Neural cell (in vitro differentiated cells): Measurements from ENCODE around the gene ST6GALNAC1. TPM values are rescaled to one million over a fixed set of nuclear protein-coding genes. Genes with fewer than 3 reads are reported as not detected.

ENCODE experiments used
- H2AFZ ChIP-seq: fragments of 200-600, 300-800 bp; sonication (generic), shearing (Covaris generic); 2 replicates; pipeline ENCODE4 v1.6.0; 2014; ENCODE audit warnings: low read depth, mild to moderate bottlenecking, antibody characterized with exemption, low read length, moderate library complexity
- H3F3A ChIP-seq: fragments of 200-600 bp; shearing (Covaris generic); 2 replicates; pipeline ENCODE4 v1.6.1; 2016; ENCODE audit warnings: mild to moderate bottlenecking, moderate library complexity, mixed read lengths, antibody characterized with exemption, low read length; ENCODE audit not compliant: insufficient read depth, poor library complexity, severe bottlenecking
- H3K27ac ChIP-seq: fragments of 200-600, 300-800 bp; sonication (generic), shearing (Covaris generic); 2 replicates; pipeline ENCODE4 v1.5.1; 2014; ENCODE audit warnings: mild to moderate bottlenecking, low read length, moderate library complexity
- H3K27me3 ChIP-seq: fragments of 300-800, 200-600 bp; sonication (generic), shearing (Covaris generic); 2 replicates; pipeline ENCODE4 v1.6.0; 2014; ENCODE audit warnings: mild to moderate bottlenecking, low read depth, low read length, moderate library complexity; ENCODE audit not compliant: insufficient read depth
- H3K36me3 ChIP-seq: fragments of 300-800, 200-600 bp; sonication (generic), shearing (Covaris generic); 2 replicates; pipeline ENCODE4 v1.5.1; 2014; ENCODE audit warnings: mild to moderate bottlenecking, antibody characterized with exemption, low read length, moderate library complexity; ENCODE audit not compliant: insufficient read depth
- H3K4me2 ChIP-seq: fragments of 300-800, 200-600 bp; sonication (generic), shearing (Covaris generic); 2 replicates; pipeline ENCODE4 v1.6.0; 2014; ENCODE audit warnings: mild to moderate bottlenecking, low read length
- H3K4me3 ChIP-seq: fragments of 300-800, 200-600 bp; sonication (generic), shearing (Covaris generic); 2 replicates; pipeline ENCODE4 v1.5.1; 2014; ENCODE audit warnings: mild to moderate bottlenecking, low read length, moderate library complexity
- H3K79me2 ChIP-seq: fragments of 200-600 bp; shearing (Covaris generic); replicated peaks from 2 replicates; pipeline ENCODE4 v1.6.0; 2014; ENCODE audit warnings: mild to moderate bottlenecking, low read length, moderate library complexity; ENCODE audit not compliant: insufficient read depth
- H3K9ac ChIP-seq: fragments of 300-800, 200-600 bp; sonication (generic), shearing (Covaris generic); 2 replicates; pipeline ENCODE4 v1.6.1; 2016; ENCODE audit warnings: mild to moderate bottlenecking, low read length, mixed read lengths
- H3K9me2 ChIP-seq: fragments of 200-600 bp; shearing (Covaris generic); 2 replicates; pipeline ENCODE4 v1.6.1; 2016; ENCODE audit warnings: mild to moderate bottlenecking, low read length, mixed read lengths; ENCODE audit not compliant: insufficient read depth
- H3K9me3 ChIP-seq: fragments of 200-600, 300-800 bp; sonication (generic), shearing (Covaris generic); 2 replicates; pipeline ENCODE4 v1.6.1; 2016; ENCODE audit warnings: mild to moderate bottlenecking, mixed run types, low read length, moderate library complexity, mixed read lengths
- H4K20me1 ChIP-seq: fragments of 200-600 bp; shearing (Covaris generic); 2 replicates; pipeline ENCODE4 v1.6.1; 2016; ENCODE audit warnings: mild to moderate bottlenecking, mixed run types; ENCODE audit not compliant: insufficient read depth
- EP300 ChIP-seq: fragments of 450-650 bp; conservative IDR thresholded peaks from 2 replicates; pipeline ENCODE4 v1.6.1; 2014; ENCODE audit warnings: antibody characterized with exemption, mild to moderate bottlenecking, moderate library complexity; ENCODE audit not compliant: poor library complexity, severe bottlenecking
- EZH2 ChIP-seq: fragments of 200-600, 300-800 bp; shearing (Covaris generic), sonication (generic); IDR thresholded peaks from 2 replicates; pipeline ENCODE4 v1.6.1; 2014; ENCODE audit warnings: antibody characterized with exemption, low read length, borderline replicate concordance, mild to moderate bottlenecking; ENCODE audit not compliant: insufficient read depth, poor library complexity, severe bottlenecking
- MXI1 ChIP-seq: fragments of 450-650 bp; conservative IDR thresholded peaks from 2 replicates; pipeline ENCODE4 v1.6.1; 2014; ENCODE audit warnings: antibody characterized with exemption, mild to moderate bottlenecking; ENCODE audit not compliant: poor library complexity, severe bottlenecking
- POLR2AphosphoS5 ChIP-seq: IDR thresholded peaks from 2 replicates; pipeline ENCODE4 v1.6.1; 2012
- RAD21 ChIP-seq: fragments of 450-650 bp; conservative IDR thresholded peaks from 2 replicates; pipeline ENCODE4 v1.6.1; 2014; ENCODE audit warnings: antibody characterized with exemption, mild to moderate bottlenecking, moderate library complexity
- REST ChIP-seq: IDR thresholded peaks from 2 replicates; pipeline ENCODE4 v1.6.1; 2012; ENCODE audit warnings: borderline replicate concordance
- SMC3 ChIP-seq: fragments of 450-650 bp; conservative IDR thresholded peaks from 2 replicates; pipeline ENCODE4 v1.6.1; 2014; ENCODE audit warnings: antibody characterized with exemption, mild to moderate bottlenecking, moderate library complexity; ENCODE audit not compliant: poor library complexity
- TAF1 ChIP-seq: IDR thresholded peaks from 2 replicates; pipeline ENCODE4 v1.6.1; 2012; ENCODE audit warnings: low read depth
- polyA plus RNA-seq: library from polyadenylated mRNA; depleted of rRNA; stranded (reverse); fragments of >200 nt; gene quantifications from 2 replicates; pipeline ENCODE4 v1.2.3, GENCODE V29; 2014
- TF ChIP-seq, protein P1 (sequence below): fragments of 450-650 bp; IDR thresholded peaks from 2 replicates; pipeline ENCODE4 v1.5.1; 2014; ENCODE audit warnings: antibody characterized with exemption, mild to moderate bottlenecking, moderate library complexity; ENCODE audit not compliant: poor library complexity, severe bottlenecking

ST6GALNAC1 gene
- polyA plus RNA-seq, 1 donor from 2014 or later: not detected

DNA sequence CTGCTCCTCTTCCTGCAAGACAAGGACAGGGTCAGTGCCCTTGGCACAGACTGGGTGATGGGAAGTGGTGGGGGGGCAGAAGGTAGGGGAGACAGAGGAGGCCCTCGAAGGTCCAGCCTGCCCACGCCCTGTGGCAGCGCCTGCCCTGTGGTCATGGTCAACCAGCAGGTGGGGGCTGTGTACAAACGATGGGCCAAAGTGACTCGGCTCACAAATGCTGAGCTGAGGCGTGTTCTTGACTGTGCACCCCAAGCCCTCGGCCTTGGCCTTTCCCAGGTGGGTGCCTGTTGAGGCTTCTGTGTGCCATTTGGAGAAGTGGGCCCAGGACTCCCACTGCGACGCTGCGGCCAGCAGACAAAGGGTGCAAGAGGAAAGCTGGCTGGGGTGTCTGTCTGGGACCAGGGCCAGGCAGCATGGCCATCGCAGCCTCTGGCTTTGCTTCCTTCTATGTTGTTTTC, 44.6 kb upstream of the ST6GALNAC1 start:
- Histone ChIP-seq H3F3A (no peaks in the 10 kb centered on the region), H3K9ac (no peak overlapping the region), H3K9me3 (no peaks in the 10 kb centered on the region), H4K20me1 (no peaks in the 10 kb centered on the region), H3K79me2 (no peaks in the 10 kb centered on the region), H2AFZ (no peak overlapping the region), H3K9me2 (no peaks in the 10 kb centered on the region), H3K4me3 (no peak overlapping the region), H3K36me3 (no peaks in the 10 kb centered on the region), H3K4me2 (no peak overlapping the region), H3K27me3 (no peaks in the 10 kb centered on the region), H3K27ac (no peak overlapping the region)
- TF ChIP-seq REST: no peak
- no peak for TF ChIP-seq MXI1
- no peak for TF ChIP-seq EP300
- no peak for TF ChIP-seq EZH2
- TF ChIP-seq, protein P1, sequence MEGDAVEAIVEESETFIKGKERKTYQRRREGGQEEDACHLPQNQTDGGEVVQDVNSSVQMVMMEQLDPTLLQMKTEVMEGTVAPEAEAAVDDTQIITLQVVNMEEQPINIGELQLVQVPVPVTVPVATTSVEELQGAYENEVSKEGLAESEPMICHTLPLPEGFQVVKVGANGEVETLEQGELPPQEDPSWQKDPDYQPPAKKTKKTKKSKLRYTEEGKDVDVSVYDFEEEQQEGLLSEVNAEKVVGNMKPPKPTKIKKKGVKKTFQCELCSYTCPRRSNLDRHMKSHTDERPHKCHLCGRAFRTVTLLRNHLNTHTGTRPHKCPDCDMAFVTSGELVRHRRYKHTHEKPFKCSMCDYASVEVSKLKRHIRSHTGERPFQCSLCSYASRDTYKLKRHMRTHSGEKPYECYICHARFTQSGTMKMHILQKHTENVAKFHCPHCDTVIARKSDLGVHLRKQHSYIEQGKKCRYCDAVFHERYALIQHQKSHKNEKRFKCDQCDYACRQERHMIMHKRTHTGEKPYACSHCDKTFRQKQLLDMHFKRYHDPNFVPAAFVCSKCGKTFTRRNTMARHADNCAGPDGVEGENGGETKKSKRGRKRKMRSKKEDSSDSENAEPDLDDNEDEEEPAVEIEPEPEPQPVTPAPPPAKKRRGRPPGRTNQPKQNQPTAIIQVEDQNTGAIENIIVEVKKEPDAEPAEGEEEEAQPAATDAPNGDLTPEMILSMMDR: no peak
- TF ChIP-seq POLR2AphosphoS5: no peak
- TF ChIP-seq SMC3: no peak
- no peak for TF ChIP-seq TAF1
- no peak for TF ChIP-seq RAD21

- Histone ChIP-seq H3K4me2 (no peak overlapping the region), H2AFZ (no peak overlapping the region), H3K9me2 (no peaks in the 10 kb centered on the region), H3F3A (no peaks in the 10 kb centered on the region), H4K20me1 (no peaks in the 10 kb centered on the region), H3K27me3 (no peaks in the 10 kb centered on the region), H3K9me3 (no peaks in the 10 kb centered on the region), H3K36me3 (no peaks in the 10 kb centered on the region), H3K27ac (peak overlapping the region; percentile 52), H3K9ac (peak overlapping the region; percentile 25), H3K79me2 (no peaks in the 10 kb centered on the region), H3K4me3 (no peak overlapping the region)
- TF ChIP-seq TAF1: no peak
- no peak for TF ChIP-seq EP300
- TF ChIP-seq MXI1: no peak
- no peak for TF ChIP-seq REST
- TF ChIP-seq SMC3: no peak
- TF ChIP-seq, protein P1: no peak
- TF ChIP-seq RAD21: no peak
- no peak for TF ChIP-seq POLR2AphosphoS5
- TF ChIP-seq EZH2: no peak
Measured at GRCh38 chr17:76687298-76688164, 44.0 kb upstream of the ST6GALNAC1 start.
